ENCODE results near the gene PLA2G6. TPM values are rescaled to one million over a fixed set of nuclear protein-coding genes. Genes with fewer than 3 reads are reported as not detected.

Gene PLA2G6
- total RNA-seq, 1 donor from 2014 or later: 53.7 TPM

DNA sequence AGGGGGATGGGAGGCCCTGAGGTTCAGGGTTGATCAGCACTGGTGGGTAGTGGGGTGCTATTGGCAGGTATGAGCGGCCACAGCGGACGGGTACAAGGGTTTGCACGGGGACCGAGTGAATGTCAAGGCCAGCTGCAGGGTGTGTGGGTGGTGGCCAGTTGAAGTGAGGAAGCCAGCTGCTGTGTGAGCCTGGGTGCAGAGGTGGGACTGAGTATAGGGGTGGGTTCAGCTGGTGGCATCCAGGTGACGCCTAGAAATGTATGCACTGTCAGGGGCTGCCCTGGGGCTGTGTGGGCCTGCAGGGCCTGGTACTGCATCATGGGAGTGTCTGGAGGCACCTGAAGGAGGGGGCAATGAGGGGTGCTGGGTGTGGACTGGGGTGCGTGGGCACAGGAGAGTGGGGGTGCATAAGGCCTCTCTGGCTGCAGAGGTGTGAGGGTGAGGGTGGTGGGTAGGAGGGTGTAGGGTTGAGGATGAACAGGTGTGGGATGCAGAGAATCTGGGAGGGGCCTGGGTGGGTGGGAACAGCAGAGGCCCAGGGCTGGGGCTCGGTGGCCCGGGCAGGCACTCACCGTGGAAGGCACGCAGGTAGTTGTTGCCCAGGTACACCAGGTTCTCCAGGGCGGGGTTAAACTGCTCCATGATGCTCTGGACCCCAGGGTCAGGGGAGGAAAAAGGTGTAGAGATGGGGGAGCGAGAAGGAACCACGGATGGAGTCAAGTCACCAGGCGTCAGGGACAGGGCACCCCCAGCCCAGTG is 72.9 kb downstream of the PLA2G6 start:
- intact Hi-C loops (cut with DNase I): no loop called here
- DNase-seq (ENCODE audit: low spot score): no peak
- ATAC-seq: no peak

DNA sequence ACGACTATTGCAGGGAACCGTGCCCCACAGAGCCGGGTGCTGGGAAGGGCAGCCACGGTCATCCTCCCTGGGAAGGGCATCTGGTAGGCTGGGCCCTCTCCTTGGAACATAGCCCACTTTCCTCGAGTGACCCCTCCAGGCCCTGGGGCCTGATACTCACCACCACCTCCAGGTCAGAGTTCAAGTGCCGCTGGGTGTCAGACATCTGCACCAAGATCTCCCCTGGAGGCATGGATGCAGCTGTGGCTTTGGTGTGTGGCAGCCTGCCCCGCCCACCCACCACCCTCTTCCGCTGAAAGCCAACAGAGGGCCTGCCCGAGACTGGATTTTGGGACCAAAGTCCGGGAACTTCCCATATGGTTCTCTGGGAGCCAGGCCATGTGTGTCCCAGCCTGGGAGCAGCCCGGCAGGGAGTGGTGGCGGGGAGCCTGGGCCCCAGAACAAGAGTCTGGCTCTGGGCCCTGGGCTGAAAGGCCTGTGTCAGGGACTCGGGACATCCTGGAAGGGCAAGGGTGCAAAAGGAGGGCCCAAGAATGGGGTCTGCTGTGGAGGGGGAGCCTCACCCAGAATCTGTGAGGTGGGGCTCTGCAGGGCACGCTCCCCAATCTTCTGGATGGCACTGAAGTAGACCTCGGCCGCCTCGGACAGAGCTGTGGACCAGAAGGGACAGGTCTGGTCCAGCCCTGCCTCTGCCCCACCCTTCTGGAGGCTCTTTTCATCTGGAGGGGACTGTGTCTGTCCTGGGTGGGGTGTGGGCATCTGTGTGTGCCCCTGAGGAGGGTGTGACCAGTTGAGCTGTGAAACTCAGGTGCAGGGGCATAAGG is 73.7 kb downstream of the PLA2G6 start:
- intact Hi-C loops (cut with DNase I): no loop called here
- no peak for DNase-seq (ENCODE audit: low spot score)
- peak; percentile 14 for ATAC-seq

DNA sequence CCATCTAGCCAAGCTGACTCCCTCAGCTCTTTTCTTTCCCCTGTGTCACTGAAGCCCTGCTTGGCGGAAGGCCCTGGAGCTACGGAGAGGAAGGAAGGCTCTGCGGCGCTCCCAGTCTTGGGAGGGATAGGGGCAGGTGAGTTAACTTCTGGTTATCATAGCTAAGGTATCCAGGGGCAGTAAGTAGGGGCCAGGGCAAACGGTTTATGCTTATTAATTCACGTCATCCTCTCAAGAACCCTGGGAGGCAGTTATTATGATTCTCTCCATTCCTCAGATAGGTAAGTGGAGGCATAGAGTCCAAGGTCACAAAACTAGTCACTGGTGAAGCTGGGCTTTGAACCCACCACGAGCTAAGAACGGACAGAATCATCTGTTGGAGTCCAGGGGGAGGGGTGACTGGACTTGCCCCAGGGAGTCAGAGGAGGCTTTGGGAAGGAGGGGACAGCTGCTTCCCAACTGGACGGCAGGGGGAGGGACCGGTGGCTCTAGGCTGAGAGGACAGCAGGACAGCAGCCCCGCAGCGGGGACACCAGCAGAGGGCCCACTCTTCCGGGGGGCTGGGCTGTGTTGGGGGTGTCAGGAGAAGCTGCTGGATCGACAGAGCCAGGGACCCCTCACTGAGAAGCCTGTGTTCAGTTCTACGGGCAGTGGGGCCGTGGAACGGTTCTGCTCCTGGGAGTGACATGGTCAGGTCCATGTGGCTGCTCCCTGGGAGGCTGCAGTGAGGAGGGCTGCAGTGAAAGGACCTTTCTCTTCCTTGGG is 74.6 kb downstream of the PLA2G6 start:
- DNase-seq (ENCODE audit: low spot score): no peak
- ATAC-seq: no peak

DNA sequence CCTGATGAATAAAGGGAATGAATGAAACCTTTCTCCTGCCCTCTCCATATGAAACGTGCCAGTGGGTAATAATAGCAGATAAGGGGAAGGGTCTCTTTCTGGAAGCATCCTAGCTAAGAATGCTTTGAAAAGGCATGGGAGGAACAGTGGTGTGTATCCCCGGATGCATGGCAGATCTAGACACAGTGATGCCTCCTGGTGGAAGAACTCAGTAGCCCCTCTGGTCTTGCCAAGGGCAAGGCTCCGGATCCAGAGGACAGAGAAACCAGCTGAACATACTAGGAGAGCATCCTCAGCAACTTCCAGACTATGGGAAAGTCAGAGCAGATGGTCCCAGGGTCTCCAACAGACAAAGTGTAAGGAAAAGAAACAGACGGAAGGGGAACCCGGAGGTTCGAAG is 77.5 kb downstream of the PLA2G6 start:
- DNase-seq (ENCODE audit: low spot score) (no peak), ATAC-seq (no peak)
- intact Hi-C loops (cut with DNase I): no loop called here

More for the DNA sequence above, 74.6 kb downstream of the PLA2G6 start:
- intact Hi-C loops (cut with DNase I): no loop called here

DNA sequence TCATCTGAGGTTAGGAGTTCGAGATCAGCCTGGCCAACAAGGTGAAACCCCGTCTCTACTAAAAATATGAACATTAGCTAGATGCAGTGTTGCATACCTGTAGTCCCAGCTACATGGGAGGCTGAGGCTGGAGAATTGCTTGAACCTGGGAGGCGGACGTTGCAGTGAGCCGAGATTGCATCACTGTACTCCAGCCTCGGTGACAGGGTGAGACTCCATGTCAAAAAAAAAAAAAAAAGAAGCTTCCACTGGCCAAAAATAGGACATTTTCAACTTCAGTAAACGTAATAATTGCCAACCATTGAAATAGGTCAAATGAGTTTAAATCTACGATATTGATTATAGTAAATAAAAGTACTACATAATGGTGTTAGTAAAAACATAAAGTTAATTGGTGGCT is 78.0 kb downstream of the PLA2G6 start:
- ATAC-seq (no peak), DNase-seq (ENCODE audit: low spot score) (no peak)
- intact Hi-C loops (cut with DNase I): no loop called here

DNA sequence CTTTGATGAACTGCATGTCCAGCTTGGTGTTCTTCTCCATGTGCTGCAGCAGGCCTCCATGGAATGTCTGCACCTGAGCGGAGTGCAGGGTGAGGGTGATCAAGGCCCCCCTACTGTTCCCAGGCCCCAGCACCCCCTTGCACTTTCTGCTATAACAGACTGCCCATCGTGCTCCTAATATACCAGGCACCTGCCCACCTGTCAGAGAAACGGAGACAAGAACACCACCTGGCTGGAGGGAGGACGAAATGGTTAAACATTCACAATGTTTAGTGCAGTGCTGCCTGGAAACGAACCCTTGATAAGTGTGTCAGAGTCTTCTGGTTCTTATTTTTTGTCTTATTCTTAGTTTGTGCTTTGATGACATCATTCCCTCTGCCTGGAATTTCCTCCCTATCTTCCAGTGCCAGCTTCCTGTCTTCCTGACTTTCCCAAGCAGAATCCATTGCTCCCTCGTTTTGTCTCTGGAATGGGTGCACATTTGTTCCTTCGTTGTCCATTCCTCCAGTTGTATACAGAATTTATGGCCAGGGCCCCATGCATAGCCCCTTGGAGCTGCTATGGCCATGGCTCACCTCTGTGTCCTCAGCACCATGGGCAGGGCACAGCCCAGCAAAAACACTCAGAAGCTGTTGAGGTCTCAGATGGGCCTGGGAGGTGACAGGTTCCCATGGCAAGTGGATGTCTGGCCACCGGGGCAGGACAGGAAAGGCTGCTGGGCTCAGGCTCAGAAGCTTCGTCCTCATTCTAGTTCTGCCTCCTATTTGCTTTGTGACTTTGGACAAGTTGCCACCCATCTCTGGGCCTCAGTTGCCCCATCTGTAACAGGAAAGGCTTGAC is 83.0 kb downstream of the PLA2G6 start:
- ATAC-seq: peak; percentile 23
- intact Hi-C loops (cut with DNase I): no loop called here

DNA sequence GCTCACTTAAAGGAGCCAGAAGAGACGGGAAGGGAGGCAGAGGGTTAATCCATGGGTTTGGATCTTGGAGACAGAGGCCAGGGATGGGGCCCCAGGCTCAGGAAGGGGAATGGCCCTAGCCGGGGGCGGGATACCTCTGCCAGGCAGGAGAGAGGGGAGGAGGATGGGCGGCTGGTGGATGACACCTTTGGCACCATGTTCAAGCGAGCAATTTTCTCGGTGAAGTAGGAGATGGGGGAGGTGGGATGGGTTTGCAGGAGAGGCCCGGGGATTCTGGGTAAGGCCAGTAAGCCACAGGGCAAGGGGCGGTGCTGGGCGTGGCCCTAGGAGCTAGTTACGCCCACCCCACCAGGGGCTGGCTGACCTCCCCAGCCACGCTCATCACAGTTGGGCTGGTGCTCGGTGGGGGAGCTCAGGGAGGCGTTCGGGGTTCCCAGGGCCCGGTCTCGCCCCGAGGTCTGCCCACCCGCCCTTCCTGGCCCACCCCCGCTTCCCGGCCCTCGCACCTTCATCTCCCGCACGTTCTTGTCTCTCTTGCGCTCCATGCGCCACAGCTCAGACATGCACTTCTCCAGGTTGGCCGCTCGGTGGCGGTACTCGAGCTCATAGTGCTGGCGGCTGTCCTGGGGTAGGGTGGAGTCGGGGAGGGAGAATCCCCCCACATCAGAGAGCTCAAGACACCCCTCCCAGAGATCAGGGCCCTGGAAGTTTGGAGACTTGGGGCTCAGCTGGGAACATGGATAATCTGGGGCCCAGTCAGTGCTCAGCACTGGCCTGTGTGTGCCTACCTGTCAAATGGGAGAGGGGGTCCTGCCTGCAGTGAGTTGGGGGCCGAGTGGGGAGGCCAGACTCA is 83.8 kb downstream of the PLA2G6 start:
- intact Hi-C loops (cut with DNase I): no loop called here
- ATAC-seq (peak; percentile 44), DNase-seq (ENCODE audit: low spot score) (peak; percentile 54)

More for the DNA sequence above, 83.0 kb downstream of the PLA2G6 start:
- DNase-seq (ENCODE audit: low spot score): no peak

DNA sequence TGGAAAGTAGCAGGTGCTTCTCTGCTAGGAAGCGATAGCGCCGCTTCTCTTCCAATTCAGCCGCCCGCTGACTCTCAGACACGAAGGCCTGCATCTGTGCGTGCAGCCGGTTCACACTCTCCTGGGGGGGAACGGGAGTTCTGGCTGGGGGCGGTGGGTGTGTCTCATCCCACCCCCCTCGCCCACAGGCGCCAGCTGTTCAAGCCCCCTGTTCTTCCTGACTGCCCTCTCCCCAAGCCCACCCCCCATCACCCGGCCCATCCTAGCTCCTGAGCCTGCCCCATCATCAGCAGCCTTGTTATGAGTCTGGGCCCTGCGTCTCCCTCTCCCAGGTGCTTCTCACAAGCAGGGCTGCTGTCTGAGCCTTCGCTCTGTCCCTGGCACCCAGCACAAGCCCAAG is 84.6 kb downstream of the PLA2G6 start:
- intact Hi-C loops (cut with DNase I): no loop called here
- ATAC-seq (no peak), DNase-seq (ENCODE audit: low spot score) (no peak)

DNA sequence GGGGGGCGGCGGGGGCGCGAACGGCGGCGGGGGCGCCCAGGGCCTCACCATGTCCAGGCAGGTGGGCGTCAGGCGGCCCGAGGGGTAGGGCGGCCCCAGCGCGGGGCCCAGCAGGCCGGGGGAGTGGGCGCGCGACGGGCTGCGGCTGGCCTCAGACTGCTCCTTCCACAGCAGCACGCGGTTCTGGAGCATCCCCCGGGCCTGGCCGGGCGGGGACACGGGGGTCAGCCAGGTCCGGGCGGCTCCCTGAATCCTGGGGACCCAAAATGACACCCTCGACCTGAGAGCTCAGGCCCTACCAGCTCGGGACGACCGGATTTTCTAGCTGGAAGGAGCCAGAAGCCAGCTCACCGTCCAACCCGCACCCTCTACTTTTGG is 92.2 kb downstream of the PLA2G6 start:
- intact Hi-C loops (cut with DNase I): no loop called here
- ATAC-seq (no peak), DNase-seq (ENCODE audit: low spot score) (no peak)

DNA sequence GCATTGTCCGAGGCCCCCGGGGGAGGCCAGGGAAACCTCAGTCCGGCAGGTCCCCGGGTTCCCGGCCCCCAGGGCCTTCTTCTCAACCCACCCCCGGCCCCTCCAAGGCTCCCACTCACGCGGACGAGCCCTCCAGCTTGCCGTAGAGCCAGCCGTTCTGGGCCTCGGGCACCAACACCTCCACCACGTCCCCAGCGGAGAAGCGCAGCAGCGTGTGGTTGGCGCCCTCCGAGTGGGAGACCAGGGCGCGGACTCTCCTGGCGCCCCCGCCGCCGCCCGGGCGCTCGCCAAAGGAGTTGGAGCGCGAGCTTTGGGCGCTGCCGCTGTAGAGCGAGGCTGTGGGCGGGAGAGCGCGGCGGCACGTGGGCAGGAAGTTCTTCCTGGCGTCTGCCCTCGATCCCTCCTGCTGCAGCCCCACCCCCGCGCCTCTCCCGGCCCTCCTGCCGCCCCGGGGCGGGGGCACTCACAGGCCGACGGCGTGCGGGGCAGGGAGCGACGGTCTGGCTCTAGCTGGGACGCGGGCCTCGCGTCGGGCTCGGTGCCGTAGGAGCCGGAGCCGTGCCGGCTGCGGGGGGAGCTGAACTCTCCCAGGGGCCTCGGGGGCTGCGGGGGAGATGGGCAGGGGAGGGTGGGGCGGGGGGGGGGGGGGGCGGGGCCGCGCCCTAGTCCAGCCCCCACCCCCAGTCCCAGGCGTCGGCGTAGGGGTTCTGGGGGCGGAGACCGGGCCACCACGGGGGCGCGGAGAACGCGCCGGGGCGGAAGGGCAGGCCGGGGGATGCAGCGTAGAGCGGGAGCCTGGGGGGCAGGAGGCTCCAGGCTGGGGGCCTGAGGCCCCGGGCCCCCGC is 92.8 kb downstream of the PLA2G6 start:
- no peak for DNase-seq (ENCODE audit: low spot score)
- peak; percentile 16 for ATAC-seq
- intact Hi-C loops (cut with DNase I): no loop called here

DNA sequence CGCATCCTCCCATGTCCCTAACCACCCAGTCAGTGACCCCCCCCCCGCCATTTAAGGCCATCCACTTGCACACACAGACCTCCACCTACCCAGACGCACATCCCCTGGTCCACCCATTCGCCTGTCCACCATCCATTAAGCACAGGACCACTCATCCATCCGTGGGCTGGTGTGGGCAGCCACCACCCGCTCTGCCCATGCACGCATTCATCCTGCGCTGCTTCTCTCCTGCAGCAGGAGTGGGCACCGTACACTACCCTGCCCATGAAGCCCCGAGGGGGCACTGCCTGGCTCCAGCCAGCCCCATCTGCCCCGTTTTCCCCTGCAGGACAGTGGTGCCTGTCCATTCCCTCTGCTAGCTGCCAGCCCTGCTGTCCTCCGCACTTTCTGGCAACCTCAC is 93.8 kb downstream of the PLA2G6 start:
- intact Hi-C loops (cut with DNase I): no loop called here
- DNase-seq (ENCODE audit: low spot score): no peak
- peak; percentile 11 for ATAC-seq

DNA sequence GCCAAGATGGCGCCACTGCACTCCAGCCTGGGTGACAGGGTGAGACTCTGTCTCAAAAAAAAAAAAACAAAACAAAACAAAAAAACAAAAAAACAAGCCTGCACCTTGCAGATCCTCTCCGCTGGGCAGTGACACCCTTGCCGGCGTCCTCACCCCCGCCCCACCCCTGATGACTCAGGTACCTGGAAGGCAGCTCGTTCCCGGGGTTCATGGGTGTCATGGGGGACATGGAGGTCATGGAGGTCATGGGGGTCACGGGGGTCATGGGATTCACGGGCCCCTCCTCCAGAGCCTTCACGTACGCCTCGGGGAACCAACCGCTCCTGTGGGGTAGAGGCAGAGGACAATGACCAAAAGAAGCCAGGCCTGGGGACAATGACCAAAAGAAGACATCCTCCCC is 94.7 kb downstream of the PLA2G6 start:
- ATAC-seq (no peak), DNase-seq (ENCODE audit: low spot score) (no peak)
- intact Hi-C loops (cut with DNase I): no loop called here

DNA sequence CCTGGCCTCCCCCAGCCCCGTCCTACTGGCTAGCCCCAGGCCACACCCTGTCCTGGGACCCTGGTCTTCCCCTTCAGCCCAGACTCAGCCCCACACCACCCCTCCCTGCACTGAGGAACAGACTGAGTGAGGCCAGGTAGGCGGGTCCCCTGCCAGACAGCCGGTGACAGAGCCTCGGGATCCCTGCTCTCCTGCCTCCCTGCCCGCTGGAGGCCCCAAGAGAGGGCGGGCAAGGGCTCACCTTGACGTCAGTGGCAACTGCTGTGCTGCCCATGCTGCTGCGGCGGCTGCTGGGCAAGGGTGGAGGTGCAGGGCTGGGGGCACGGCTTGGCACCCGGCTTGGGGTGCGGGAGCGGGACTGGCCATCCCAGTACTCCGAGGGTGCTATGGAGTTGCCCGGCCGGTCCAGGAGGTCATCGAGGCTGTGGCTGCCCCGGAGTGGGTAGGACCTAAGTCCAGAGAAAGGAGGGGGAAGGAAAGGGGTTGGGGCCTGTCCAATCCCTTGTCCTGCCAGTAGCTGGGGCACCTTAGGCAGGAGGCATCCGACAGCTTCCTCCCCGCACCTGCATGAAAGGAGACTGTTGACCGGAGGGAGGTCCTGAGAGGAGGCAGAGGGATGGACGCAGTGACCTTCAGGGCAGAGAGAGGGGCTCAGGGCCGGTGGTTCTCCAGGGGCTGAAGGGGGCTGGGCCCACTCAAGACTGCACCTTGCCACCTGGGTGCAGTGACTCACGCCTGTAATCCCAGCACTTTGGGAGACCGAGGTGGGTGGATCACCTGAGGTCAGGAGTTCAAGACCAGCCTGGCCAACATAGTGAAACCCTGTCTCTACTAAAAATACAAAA is 95.4 kb downstream of the PLA2G6 start:
- ATAC-seq: no peak
- intact Hi-C loops (cut with DNase I): no loop called here
- DNase-seq (ENCODE audit: low spot score): no peak

DNA sequence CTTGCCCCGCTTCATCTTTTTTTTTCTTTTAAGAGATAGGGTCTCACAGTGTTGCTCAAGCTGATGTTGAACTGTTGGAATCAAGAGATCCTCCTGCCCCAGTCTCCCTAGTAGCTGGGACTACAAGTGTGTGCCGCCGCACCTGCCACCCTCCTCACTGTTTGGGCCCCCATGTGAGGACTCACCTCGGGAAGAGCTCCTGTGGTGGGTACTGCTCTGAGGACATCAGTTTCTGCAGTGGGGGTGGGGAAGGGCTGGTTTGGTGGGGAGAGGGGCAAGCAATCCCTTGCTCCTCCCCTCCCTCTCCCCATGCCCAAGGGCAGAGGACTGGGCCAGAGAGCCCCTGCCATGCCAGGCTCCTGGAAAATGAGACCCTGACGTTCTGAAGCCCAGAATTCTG is 96.1 kb downstream of the PLA2G6 start:
- DNase-seq (ENCODE audit: low spot score): no peak
- no peak for ATAC-seq
- intact Hi-C loops (cut with DNase I): no loop called here

DNA sequence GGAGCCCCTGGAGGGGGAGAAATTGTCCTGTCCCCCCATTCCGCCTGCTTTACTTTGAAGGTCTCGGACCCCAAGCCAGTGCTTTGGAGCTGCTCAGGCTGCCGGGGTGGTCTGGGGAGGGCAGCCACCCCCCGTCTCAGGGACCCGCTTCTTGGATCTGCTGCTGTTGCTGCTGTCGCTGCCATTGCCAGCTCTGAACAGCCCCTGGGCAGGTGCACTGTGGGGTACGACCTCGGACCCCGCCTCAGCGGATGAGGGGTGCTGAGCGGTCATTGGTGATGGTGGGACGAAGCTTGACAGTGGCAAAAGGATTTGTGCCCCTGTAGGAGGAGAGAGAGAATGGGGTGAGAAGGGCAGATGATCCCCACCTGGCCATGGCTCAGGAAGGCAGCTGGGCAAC is 96.6 kb downstream of the PLA2G6 start:
- DNase-seq (ENCODE audit: low spot score) (no peak), ATAC-seq (no peak)
- intact Hi-C loops (cut with DNase I): no loop called here

DNA sequence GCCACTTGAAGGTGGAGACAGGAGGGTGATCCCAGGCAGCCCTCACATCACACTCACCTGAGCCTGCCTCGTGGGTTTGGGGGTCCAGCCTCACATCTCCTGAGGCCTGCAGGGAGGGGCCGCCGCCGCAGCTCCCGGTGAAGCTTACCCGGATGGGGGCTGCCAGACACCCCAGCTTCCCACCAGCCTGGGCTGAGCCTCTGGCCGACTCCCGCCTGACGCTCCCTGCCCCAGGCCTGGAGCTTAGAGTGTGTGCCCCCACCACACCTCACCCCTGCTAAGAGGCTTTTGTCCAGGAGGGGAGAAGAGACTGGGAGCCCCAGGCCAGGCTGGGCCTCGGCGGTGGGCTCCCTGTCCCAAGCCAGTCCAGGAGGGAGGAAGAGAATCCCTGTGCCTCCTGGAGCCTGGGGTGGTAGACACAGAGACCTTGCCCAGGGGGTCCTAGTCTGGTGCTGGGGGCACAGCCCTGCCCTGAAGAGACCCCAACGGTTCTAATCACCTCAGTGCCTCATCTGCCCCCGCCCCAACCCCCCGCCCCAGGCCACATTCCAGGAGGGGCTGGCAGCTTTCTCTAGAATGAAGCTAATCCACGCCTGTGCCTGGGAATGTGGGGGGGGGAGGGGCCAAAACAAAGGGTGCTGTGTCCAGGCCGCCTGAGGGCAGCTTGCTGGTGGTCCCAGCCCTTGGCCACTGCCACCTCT is 97.5 kb downstream of the PLA2G6 start, which contains the start of gene SLC16A8:
Gene SLC16A8, minus strand, starts transcription at position 254 of the 701 bp plus-strand sequence. CDS start 1,311 bp downstream, outside the sequence.
- ATAC-seq (no peak), DNase-seq (ENCODE audit: low spot score) (no peak)
- intact Hi-C loops (cut with DNase I): no loop called here

Data from sciatic nerve (tissue), 2 donors.